HG02610 (cell line): ENCODE measurements around the gene UBXN1.
"Not testable (repeated sequence)": the region's sequence is repeated elsewhere in the genome, so short reads cannot be mapped to it uniquely, and the experiment has no call there.

Experiments
- ATAC-seq: cut with Tn5 transposase; IDR thresholded peaks from one replicate; pipeline ENCODE4 v1.9.1; 2021; ENCODE audit warnings: mild to moderate bottlenecking, moderate library complexity; ENCODE audit not compliant: unreplicated experiment

Gene UBXN1

GRCh38 chr11:62708793-62709192 is 29.9 kb upstream of the UBXN1 start:
- ATAC-seq, result no peak

DNA sequence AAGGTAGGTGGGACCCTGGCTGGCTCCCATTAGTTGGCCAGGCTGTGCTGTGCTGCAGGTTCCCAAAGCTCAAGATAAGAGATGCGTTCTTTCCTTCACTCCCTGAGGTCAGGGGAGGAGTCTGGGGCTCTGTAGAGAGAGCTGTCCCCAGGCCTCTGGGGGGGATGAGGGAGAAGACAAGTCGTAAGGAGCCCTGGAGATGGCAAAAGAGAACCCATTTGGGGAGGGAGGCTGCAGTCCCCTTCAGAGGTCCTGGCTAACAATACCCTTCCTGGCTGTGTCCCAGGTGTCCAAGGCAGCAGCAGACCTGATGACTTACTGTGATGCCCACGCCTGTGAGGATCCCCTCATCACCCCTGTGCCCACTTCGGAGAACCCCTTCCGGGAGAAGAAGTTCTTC is 29.5 kb upstream of the UBXN1 start:
- ATAC-seq, result no peak

GRCh38 chr11:62707277-62707861 is 28.5 kb upstream of the UBXN1 start, which contains the start of the genes BSCL2 and GNG3:
TSS of gene BSCL2 (minus strand) at chr11:62707424. CDS start at chr11:62707195, 229 bp downstream.
TSS of gene GNG3 (plus strand) at chr11:62707676. CDS start at chr11:62708296, 620 bp downstream.
- no peak for ATAC-seq

DNA sequence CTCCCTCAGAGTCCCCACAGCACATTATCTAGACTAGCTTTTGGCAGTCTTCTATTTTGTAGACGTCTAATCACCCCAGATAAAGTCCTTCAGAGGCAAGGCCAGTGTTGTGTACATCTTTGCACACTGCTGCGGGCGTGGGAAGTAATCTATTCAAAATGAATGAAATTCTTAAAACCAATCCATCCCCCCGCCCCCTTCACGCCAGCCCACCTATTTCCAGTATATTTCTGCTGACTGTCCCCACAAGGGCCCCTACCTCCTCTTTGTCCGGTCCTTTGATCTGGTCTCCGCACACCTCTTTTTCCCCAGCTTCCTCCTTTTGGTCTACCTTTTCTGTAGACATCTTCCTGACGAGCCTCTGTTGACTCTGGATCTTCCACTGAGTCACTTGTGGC is 28.0 kb upstream of the UBXN1 start:
- ATAC-seq, result no peak

- peak; percentile 55 for ATAC-seq
Measured at GRCh38 chr11:62705880-62706849, 27.3 kb upstream of the UBXN1 start.

DNA sequence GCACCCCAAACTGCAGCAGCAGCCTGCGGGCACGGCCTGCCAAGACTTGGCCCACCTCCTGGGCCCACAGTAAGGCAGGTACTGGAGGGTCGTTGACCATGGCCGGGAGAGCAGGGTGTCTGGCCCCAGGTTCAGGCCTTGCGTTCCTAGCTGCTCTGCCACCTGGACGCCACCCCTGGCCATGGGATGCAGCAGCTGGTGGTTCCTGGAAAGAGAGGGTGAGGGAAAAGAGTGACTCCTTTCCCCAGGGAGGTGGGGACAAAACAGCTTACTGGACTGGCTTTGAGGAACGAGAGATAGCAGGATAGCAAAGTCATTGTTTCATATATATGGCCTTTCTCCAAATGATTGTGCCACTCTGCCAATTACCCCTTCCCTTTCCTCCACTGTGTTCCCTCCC is 26.5 kb upstream of the UBXN1 start:
- ATAC-seq, result no peak

- ATAC-seq, result not testable (repeated sequence)
Measured at GRCh38 chr11:62703921-62704320, 25.0 kb upstream of the UBXN1 start.

- no peak for ATAC-seq
Measured at GRCh38 chr11:62702246-62702645, 23.4 kb upstream of the UBXN1 start.

GRCh38 chr11:62694455-62695167 is 15.7 kb upstream of the UBXN1 start:
- ATAC-seq, result no peak

GRCh38 chr11:62693624-62694023 is 14.8 kb upstream of the UBXN1 start:
- not testable (repeated sequence) for ATAC-seq

GRCh38 chr11:62689421-62690183 is 10.7 kb upstream of the UBXN1 start, which contains the start of gene LRRN4CL:
TSS of gene LRRN4CL (minus strand) at chr11:62689530. CDS start at chr11:62688508, 1,022 bp downstream.
- no peak for ATAC-seq

GRCh38 chr11:62688491-62688890 is 9.6 kb upstream of the UBXN1 start:
- no peak for ATAC-seq

GRCh38 chr11:62687508-62688396 is 8.9 kb upstream of the UBXN1 start:
- no peak for ATAC-seq

- no peak for ATAC-seq
Measured at GRCh38 chr11:62682518-62682917, 3.6 kb upstream of the UBXN1 start.

GRCh38 chr11:62680825-62681240 is 2.0 kb upstream of the UBXN1 start:
- no peak for ATAC-seq

GRCh38 chr11:62678433-62678769 is 472 bp downstream of the UBXN1 start:
- no peak for ATAC-seq

- no peak for ATAC-seq
Measured at GRCh38 chr11:62677714-62678113, 1.2 kb downstream of the UBXN1 start.

GRCh38 chr11:62677156-62677555 is 1.7 kb downstream of the UBXN1 start:
- ATAC-seq, result no peak

DNA sequence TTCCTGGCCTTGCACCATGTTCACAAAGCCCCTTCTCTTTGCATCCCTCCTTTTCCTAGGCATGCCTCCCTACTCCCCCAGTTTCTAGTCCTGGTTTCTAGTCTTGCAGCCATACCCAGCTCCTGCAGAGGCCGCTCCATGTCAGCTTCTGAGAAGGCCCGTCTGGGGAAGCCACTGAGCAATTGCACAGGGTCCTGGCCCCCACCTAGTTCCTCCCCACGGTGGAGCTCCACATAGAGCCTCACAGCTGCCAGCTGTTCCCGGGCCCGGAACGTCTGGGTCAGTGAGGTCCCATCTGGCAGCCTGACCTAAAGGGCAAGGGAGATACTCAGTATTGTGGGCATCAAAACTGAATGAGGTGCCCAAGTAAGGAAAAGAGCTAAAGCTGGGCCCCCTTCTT is 2.2 kb downstream of the UBXN1 start:
- no peak for ATAC-seq

GRCh38 chr11:62675415-62675814 is 3.5 kb downstream of the UBXN1 start:
- not testable (repeated sequence) for ATAC-seq
